ENCODE results near the gene NUBPL. TPM values are rescaled to one million over a fixed set of nuclear protein-coding genes. Genes with fewer than 3 reads are reported as not detected.
"Not testable (repeated sequence)": the region's sequence is repeated elsewhere in the genome, so short reads cannot be mapped to it uniquely, and the experiment has no call there.

The NUBPL gene
- total RNA-seq, 3 donors from 2014 or later: 10.8 to 15.1 (median 12.0) TPM

GRCh38 chr14:31855262-31855661 lies 294.1 kb downstream of the NUBPL start:
- Histone ChIP-seq H3K4me3 (no peak overlapping the region), H3K36me3 (ENCODE audit: low read depth) (no peaks in the 10 kb centered on the region), H3K9me3 (no peaks in the 10 kb centered on the region), H3K4me1 (ENCODE audit: low read depth) (no peaks in the 10 kb centered on the region)
- no peak for TF ChIP-seq CTCF (IDR thresholded peaks at IDR 0.05)
- ATAC-seq: no peak
- intact Hi-C loops (cut with DNase I, micrococcal nuclease): no loop called here
- DNase-seq: no peak

GRCh38 chr14:31856003-31856402 lies 294.8 kb downstream of the NUBPL start:
- DNase-seq; H3K4me1 ChIP-seq (ENCODE audit: low read depth); ATAC-seq; H3K4me3 ChIP-seq; intact Hi-C loops (cut with DNase I, micrococcal nuclease); H3K9me3 ChIP-seq; H3K36me3 ChIP-seq (ENCODE audit: low read depth): not testable (repeated sequence)

- Histone ChIP-seq H3K36me3 (ENCODE audit: low read depth) (no peaks in the 10 kb centered on the region), H3K9me3 (no peaks in the 10 kb centered on the region), H3K4me3 (no peak overlapping the region), H3K4me1 (ENCODE audit: low read depth) (no peaks in the 10 kb centered on the region)
- ATAC-seq (peak; percentile 43), DNase-seq (no peak)
- no peak for TF ChIP-seq CTCF (IDR thresholded peaks at IDR 0.05)
- intact Hi-C loops (cut with DNase I, micrococcal nuclease): no loop called here
These were observed 297.7 kb downstream of the NUBPL start for GRCh38 chr14:31858868-31859267.

GRCh38 chr14:31864937-31865855 lies 304.0 kb downstream of the NUBPL start:
- Histone ChIP-seq H3K9me3 (peaks cover 3% of the 10 kb centered on the region), H3K36me3 (ENCODE audit: low read depth) (no peaks in the 10 kb centered on the region), H3K4me1 (ENCODE audit: low read depth) (no peaks in the 10 kb centered on the region), H3K4me3 (no peak overlapping the region)
- intact Hi-C loops (cut with DNase I, micrococcal nuclease): no loop called here
- DNase-seq (no peak), ATAC-seq (no peak)
- no peak for TF ChIP-seq CTCF (IDR thresholded peaks at IDR 0.05)

- Histone ChIP-seq H3K36me3 (ENCODE audit: low read depth) (no peaks in the 10 kb centered on the region), H3K4me3 (no peak overlapping the region), H3K4me1 (ENCODE audit: low read depth) (no peaks in the 10 kb centered on the region), H3K9me3 (peaks cover 3% of the 10 kb centered on the region)
- ATAC-seq (no peak), DNase-seq (no peak)
- TF ChIP-seq CTCF (IDR thresholded peaks at IDR 0.05): no peak
- intact Hi-C loops (cut with DNase I, micrococcal nuclease): no loop called here
These were observed 306.4 kb downstream of the NUBPL start for GRCh38 chr14:31867570-31867969.

GRCh38 chr14:31868096-31868495 lies 306.9 kb downstream of the NUBPL start:
- H3K4me1 ChIP-seq (ENCODE audit: low read depth); H3K36me3 ChIP-seq (ENCODE audit: low read depth); H3K4me3 ChIP-seq; ATAC-seq; DNase-seq; intact Hi-C loops (cut with DNase I, micrococcal nuclease); H3K9me3 ChIP-seq: not testable (repeated sequence)

Data from mucosa of descending colon (tissue), 3 donors.